NB4 (cell line): ENCODE data around the gene MTM1.

Experiments
- DNase-seq: peaks from one replicate; pipeline ENCODE4 v3.0.0; 2010; ENCODE audit warnings: low read depth
- H3K4me3 ChIP-seq: one replicate; pipeline ENCODE4 v1.5.1; 2011; ENCODE audit warnings: mild to moderate bottlenecking, low read depth, low read length, moderate library complexity
- CTCF ChIP-seq: IDR thresholded peaks from one replicate; pipeline ENCODE4 v1.5.1; 2012; ENCODE audit warnings: low read depth, low read length
- MAX ChIP-seq: IDR thresholded peaks from 2 replicates; pipeline ENCODE4 v1.6.1; 2011; ENCODE audit warnings: low read depth, low read length
- MYC ChIP-seq: IDR thresholded peaks from 2 replicates; pipeline ENCODE4 v1.6.1; 2011; ENCODE audit warnings: low read depth, low read length
- POLR2A ChIP-seq: IDR thresholded peaks from 2 replicates; pipeline ENCODE4 v1.6.1; 2011; ENCODE audit warnings: mild to moderate bottlenecking; ENCODE audit not compliant: insufficient read length; ENCODE audit errors: extremely low read depth

MTM1 gene

GRCh38 chrX:150575419-150575814, 7.0 kb downstream of the MTM1 start:
- H3K4me3 ChIP-seq: no peak overlapping the region
- no peak for DNase-seq
- TF ChIP-seq MYC (no peak), MAX (no peak), CTCF (no peak), POLR2A (no peak)

GRCh38 chrX:150577174-150577573, 8.8 kb downstream of the MTM1 start:
- DNase-seq: no peak
- TF ChIP-seq MYC (no peak), MAX (no peak), CTCF (no peak), POLR2A (no peak)

GRCh38 chrX:150581093-150581775, 12.8 kb downstream of the MTM1 start:
- TF ChIP-seq MAX: no peak
- no peak for DNase-seq
- H3K4me3 ChIP-seq: no peak overlapping the region

More at GRCh38 chrX:150577174-150577573, 8.8 kb downstream of the MTM1 start:
- no peak overlapping the region for H3K4me3 ChIP-seq

- no peak for DNase-seq
- no peak for TF ChIP-seq MAX
- TF ChIP-seq POLR2A: no peak
- TF ChIP-seq CTCF: no peak
- no peak for TF ChIP-seq MYC
- H3K4me3 ChIP-seq: no peak overlapping the region
These were observed 14.0 kb downstream of the MTM1 start for GRCh38 chrX:150582338-150582948.

- H3K4me3 ChIP-seq: no peak overlapping the region
- peak; percentile 36 for DNase-seq
- TF ChIP-seq CTCF (peak; percentile 55), POLR2A (no peak), MYC (no peak), MAX (no peak)
These were observed 19.4 kb downstream of the MTM1 start for GRCh38 chrX:150587585-150588503.

- TF ChIP-seq CTCF (no peak), MAX (no peak), POLR2A (no peak), MYC (no peak)
- DNase-seq: peak; percentile 15
- no peak overlapping the region for H3K4me3 ChIP-seq
These were observed 26.2 kb downstream of the MTM1 start for GRCh38 chrX:150594584-150594983.
